ENCODE measurements around the gene NDFIP1.

NDFIP1 gene

GRCh38 chr5:142192286-142193113 is 83.9 kb downstream of the NDFIP1 start:
- no peak for DNase-seq

- DNase-seq = no peak
Measured at GRCh38 chr5:142193114-142193428, 84.5 kb downstream of the NDFIP1 start.

- DNase-seq = peak; percentile 41
Measured at GRCh38 chr5:142197098-142197497, 88.5 kb downstream of the NDFIP1 start.

- no peak for DNase-seq
Measured at GRCh38 chr5:142197781-142198180, 89.2 kb downstream of the NDFIP1 start.

GRCh38 chr5:142199388-142199787 is 90.8 kb downstream of the NDFIP1 start:
- no peak for DNase-seq

GRCh38 chr5:142200387-142200786 is 91.8 kb downstream of the NDFIP1 start:
- DNase-seq = no peak

- DNase-seq = peak; percentile 98
Measured at GRCh38 chr5:142201471-142201887, 92.9 kb downstream of the NDFIP1 start.

GRCh38 chr5:142202282-142202681 is 93.7 kb downstream of the NDFIP1 start:
- peak; percentile 84 for DNase-seq

Measured in EL (cell line).